Measurements from ENCODE around the gene SIX4.

Gene SIX4

DNA sequence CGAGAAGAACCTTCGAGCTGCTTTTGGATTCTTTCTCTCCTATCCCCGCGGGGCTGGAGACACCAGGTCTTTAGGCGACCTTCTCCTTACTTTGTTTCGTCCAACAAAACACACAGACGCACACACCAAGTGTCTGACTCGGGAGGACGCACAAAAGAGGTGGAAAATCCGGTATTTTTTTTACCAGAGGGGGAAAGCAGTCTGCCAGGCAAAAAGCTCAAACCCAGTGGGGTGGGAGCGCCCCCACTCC is 2.1 kb downstream of the SIX4 start:
- peak; percentile 1 for DNase-seq (ENCODE audit: low read depth)

DNA sequence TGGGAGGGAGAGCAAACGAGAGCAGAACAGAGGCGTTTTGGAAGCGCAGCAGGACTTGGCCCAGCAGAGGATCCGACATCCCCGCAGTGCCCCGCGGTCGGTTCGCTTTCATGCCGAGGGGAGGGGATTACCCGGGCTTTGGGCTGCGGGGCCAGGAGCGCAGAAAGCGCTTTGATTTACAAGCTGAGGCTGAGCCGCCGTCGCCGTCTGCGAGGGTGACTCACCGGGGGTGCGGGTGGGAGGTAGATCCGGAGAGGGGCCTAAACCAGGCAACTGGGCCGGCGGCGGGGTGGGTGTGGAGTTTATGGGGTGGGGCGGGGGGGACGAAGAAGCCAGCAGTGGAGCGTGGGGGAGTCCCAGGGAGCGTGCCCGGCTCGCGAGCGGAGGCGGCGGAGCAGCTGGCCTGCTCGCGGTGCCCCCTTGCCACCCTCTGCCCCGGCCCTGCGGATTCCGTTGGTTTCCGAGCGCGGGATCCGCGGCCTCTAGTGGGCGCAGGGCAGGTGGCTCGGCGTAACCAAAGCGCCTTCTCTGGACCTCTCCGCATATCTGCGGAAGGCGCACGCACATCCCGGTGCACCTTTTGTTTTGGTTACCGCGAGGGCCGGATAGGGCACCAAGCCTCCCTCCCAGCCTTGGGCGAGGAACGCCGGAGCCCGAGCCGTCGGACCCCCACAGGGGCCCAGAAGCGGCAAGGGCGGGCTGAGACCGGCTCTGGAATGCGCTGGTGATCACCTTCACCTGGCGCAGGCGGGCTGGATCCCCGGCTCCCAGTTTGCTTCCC is 2.6 kb downstream of the SIX4 start:
- peak; percentile 21 for DNase-seq (ENCODE audit: low read depth)

GRCh38 chr14:60720962-60721325 is 3.2 kb downstream of the SIX4 start:
- DNase-seq (ENCODE audit: low read depth), result no peak

GRCh38 chr14:60720391-60720790 is 3.8 kb downstream of the SIX4 start:
- no peak for DNase-seq (ENCODE audit: low read depth)

- no peak for DNase-seq (ENCODE audit: low read depth)
These were observed 10.6 kb downstream of the SIX4 start for GRCh38 chr14:60713513-60713912.

DNA sequence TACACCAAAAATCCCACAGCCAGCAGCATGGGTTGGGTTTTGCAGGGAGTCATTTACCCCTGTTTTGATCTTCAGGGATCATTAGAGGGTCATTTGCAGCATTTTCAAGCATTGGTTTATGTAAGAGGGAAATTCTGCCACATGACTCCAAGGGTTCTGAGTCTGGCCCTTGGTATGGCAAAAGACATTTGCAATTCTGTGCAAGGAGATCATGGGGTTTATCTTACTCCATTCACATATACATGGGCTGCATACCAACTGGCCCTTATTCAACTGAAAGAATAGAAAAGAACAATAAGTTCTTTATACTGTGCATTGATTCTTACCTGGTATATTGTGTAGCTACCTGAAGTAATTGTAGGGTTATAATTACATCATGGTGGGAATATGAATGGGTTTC is 13.7 kb downstream of the SIX4 start:
- no peak for DNase-seq (ENCODE audit: low read depth)

DNA sequence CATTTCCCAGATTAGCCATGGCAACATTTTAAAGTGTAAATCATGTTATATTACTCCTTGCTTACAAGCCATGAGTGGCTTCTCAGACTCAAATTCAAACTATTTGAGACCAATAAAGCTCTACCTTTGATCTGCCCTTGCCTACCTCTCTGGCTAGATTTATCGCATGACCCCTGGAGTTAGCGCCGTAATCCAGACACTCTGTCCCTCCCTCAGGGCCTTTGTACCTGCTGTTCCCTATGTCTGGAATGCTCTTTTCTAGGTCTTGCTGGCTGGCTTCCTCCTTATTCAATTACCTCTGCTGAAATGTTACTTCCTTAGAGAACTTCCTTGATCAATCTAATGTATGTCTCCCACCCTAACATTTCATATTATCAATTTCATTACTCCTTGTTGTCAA is 16.3 kb downstream of the SIX4 start:
- DNase-seq (ENCODE audit: low read depth), result no peak

- no peak for DNase-seq (ENCODE audit: low read depth)
These were observed 19.1 kb downstream of the SIX4 start for GRCh38 chr14:60705100-60705499.

DNA sequence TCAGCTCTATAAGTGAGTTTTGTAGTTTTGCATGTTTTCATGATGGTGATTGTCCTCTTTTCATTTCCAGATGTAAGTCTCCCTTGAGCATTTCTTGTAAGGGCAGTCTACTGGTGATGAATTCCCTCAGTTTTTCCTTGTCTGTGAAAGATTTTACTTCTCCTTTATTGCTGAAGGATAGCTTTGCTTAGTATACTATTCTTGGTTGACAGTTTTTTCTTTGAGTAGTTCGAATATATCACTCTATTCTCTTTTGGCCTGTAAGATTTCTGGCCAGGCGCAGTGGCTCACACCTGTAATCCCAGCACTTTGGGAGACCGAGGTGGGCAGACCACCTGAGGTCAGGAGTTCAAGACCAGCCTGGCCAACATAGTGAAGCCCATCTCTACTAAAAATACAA is 23.6 kb downstream of the SIX4 start:
- no peak for DNase-seq (ENCODE audit: low read depth)

DNA sequence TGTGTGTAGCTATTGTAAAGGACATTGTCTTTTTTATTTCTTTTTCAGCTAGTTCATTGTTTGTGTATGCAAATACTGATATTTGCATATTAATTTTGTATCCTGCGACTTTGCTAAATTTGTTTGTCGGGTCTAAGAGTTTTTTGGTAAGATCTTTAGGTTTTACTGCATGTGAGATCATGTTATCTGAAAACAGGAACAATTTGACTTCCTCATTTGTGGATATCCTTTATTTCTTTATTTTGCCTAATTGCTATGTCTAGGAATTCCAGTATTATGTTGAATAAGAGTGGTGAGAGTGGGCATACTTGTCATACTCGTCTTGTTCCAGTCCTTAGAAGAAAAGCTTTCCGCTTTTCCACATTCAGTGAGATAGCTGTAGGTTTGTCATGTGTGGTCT is 28.8 kb downstream of the SIX4 start:
- DNase-seq (ENCODE audit: low read depth), result no peak

GRCh38 chr14:60691383-60692113 is 32.6 kb downstream of the SIX4 start:
- no peak for DNase-seq (ENCODE audit: low read depth)

- DNase-seq (ENCODE audit: low read depth), result no peak
These were observed 37.3 kb downstream of the SIX4 start for GRCh38 chr14:60686865-60687264.

DNA sequence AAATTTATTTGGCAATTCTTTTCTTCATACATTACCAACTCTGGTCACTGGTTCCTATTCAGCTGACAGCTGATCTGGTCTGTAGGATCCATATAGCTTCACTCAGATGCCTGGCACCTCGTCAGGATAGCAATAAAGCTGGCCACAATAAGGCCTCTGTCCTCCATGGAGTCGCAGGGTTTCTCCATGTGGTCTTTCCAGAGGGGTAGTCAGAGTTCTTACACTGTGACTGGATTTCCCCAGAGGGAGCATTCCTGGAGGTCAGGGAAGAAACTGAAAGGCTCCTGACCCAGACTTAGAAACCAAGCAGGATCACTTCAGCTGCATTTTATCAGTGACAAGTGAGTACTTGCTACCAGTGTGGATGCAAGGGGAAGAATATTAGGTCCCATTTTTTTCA is 39.9 kb downstream of the SIX4 start:
- DNase-seq (ENCODE audit: low read depth), result no peak

GRCh38 chr14:60681271-60681670 is 42.9 kb downstream of the SIX4 start:
- DNase-seq (ENCODE audit: low read depth), result no peak

DNA sequence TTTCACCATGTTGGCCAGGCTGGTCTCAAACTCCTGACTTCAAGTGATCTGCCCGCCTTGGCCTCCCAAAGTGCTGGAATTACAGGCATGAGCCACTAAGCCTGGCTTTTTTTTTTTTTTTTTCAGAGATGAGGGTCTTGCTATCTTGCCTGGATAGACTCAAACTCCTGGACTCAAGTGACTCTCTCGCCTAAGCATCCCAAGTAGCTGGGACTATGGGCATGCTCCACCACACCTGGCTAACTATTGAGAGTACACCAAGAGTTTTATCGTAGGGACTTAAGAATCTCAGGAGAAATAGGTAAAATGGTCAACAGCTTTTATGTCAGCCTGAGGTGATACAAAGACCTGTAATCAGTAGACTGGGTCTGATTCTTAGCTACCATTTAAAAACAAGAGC is 43.6 kb downstream of the SIX4 start:
- DNase-seq (ENCODE audit: low read depth), result no peak

DNA sequence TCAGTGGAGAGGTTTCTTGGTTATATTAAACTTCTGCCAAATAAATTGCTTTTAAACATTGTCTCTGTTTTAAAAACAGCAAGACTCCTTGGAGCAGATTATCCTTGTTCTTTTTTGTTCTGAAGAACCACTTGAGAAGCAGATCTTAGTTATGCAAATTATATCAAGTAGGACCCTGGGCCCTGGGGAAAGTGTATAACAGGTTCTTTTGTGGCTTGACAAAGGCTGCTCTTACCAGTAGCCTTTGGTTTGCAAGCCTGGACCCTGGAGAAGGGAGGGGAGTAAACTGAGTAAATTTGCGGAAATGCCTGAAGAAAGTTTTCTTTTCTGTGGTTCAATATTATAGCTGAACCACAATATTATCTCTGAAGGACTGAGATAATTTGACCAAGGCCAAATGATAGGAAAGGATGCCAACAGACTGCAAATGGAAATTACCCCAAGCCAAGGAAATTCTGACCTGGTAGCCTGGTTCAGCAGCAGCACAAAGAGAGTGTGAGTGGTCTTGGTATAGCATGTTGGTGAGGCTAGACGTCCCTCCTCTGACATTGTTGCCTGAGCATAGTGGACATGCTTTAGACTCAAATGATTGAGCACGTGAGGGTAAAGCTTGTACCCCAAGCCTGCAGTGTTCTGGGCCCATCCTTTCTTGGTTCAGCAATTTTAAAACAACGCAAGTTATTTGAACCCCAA is 44.4 kb downstream of the SIX4 start:
- DNase-seq (ENCODE audit: low read depth), result no peak

DNA sequence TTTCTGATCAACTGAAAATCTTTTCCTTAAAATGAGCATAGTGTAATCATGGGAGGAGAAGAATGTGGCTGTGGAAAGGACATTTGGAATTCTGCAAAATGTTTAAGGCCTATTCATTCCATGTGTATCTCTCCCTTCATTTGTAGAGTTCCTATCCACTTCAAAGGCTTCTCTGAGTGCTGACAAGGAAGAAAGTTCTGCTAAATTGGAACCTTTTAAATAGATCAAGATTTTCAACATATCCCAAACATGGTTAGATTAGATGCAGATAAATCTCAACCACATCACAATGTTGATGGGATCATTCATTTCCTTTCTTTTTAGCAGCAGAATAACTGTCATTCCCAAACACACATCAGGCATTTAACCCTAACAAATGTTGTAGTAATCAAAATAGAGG is 46.5 kb downstream of the SIX4 start:
- no peak for DNase-seq (ENCODE audit: low read depth)

DNA sequence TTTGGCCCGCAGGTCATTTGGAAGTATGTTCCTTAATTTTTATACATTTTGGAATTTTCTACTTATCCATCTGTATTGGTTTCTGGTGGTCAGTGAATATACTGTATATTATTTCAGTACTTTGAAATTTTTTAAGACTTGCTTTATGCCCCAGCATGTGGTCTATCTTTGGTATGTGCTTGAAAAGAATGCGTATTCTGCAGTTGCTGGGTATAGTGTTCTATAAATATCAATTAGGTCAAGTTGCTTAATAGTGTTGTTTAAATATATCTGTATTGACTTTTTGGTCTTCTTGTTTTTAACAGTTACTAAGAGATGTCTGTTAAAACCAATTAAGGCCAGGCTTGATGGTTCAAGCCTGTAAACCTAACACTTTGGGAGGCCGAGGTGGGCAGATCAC is 53.2 kb downstream of the SIX4 start:
- no peak for DNase-seq (ENCODE audit: low read depth)

- no peak for DNase-seq (ENCODE audit: low read depth)
These were observed 55.6 kb downstream of the SIX4 start for GRCh38 chr14:60668431-60669112.

DNA sequence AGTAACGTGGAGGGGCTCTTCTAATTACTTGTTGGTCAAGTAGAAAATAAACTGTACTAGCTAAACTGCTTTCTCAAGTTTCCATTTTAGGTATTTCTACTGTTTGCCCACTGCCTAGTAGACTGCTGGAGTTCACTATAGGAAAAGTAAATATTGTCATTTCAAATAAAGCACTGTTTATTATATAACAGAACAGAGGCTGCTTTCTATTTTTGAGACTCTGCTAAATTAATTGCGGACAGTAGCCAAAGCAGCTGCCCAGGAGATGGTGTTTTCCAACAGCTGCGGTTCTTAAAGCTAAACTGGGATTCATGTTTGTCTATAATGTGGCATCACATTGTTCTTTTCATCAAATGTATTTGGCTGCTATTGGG is 59.0 kb downstream of the SIX4 start:
- DNase-seq (ENCODE audit: low read depth), result no peak

GRCh38 chr14:60662982-60663381 is 61.2 kb downstream of the SIX4 start:
- no peak for DNase-seq (ENCODE audit: low read depth)

DNA sequence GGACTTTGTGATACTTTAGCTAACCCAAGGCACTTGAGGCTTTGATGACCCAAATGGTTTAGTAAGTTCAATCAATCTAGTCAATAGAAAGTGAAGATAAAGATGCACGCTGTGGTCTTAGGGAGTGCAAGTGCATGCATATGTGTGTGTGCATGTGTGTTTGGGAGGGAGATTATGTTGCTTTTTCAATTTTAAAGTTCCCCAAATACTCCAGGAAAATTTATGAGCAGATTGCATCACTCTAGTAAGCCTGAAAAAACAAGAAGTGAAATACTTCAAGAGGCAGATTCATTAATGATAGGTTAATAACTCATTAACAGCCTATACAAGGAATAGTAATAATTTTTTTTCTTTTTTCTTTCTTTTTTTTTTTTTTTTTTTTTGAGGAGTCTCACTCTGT is 62.4 kb downstream of the SIX4 start:
- DNase-seq (ENCODE audit: low read depth), result no peak

All from stimulated activated CD8-positive, alpha-beta memory T cell treated with anti-CD3 and anti-CD28 coated beads, Interleukin-15, amount 100 ng/mL, for 24 hours (primary cell).